GM23248 (cell line): ENCODE results near the gene RNF166. TPM values are rescaled to one million over a fixed set of nuclear protein-coding genes. Genes with fewer than 3 reads are reported as not detected.

Experiments used
- DNase-seq: peaks from one replicate; pipeline ENCODE4 v3.0.0-alpha.2; 2015
- H2AFZ ChIP-seq: fragments of 200-600 bp; sonication (generic); 2 replicates; pipeline ENCODE4 v1.6.1; 2016; ENCODE audit warnings: antibody characterized with exemption
- H3F3A ChIP-seq: fragments of 200-600 bp; sonication (generic); 2 replicates; pipeline ENCODE4 v1.6.1; 2016; ENCODE audit warnings: mild to moderate bottlenecking, antibody characterized with exemption, mixed run types; ENCODE audit not compliant: insufficient read depth
- H3K27ac ChIP-seq: fragments of 200-600 bp; sonication (generic); 2 replicates; pipeline ENCODE4 v1.5.1; 2016; ENCODE audit warnings: mild to moderate bottlenecking
- H3K27me3 ChIP-seq: fragments of 200-600 bp; sonication (generic); replicated peaks from 2 replicates; pipeline ENCODE4 v1.6.1; 2016; ENCODE audit warnings: mild to moderate bottlenecking; ENCODE audit not compliant: insufficient read depth
- H3K36me3 ChIP-seq: fragments of 200-600 bp; sonication (generic); 2 replicates; pipeline ENCODE4 v1.6.1; 2016; ENCODE audit warnings: low read depth, mild to moderate bottlenecking
- H3K4me1 ChIP-seq: fragments of 200-600 bp; sonication (generic); 2 replicates; pipeline ENCODE4 v1.6.1; 2016; ENCODE audit warnings: mild to moderate bottlenecking; ENCODE audit not compliant: insufficient read depth
- H3K4me2 ChIP-seq: fragments of 200-600 bp; sonication (generic); one replicate; pipeline ENCODE4 v1.6.1; 2016; ENCODE audit warnings: mild to moderate bottlenecking; ENCODE audit not compliant: unreplicated experiment
- H3K4me3 ChIP-seq: fragments of 200-600 bp; sonication (generic); 2 replicates; pipeline ENCODE4 v1.5.1; 2016; ENCODE audit warnings: mild to moderate bottlenecking
- H3K79me2 ChIP-seq: fragments of 200-600 bp; sonication (generic); 2 replicates; pipeline ENCODE4 v1.6.1; 2016; ENCODE audit warnings: mild to moderate bottlenecking; ENCODE audit not compliant: insufficient read depth
- H3K9ac ChIP-seq: fragments of 200-600 bp; sonication (generic); 2 replicates; pipeline ENCODE4 v1.6.1; 2016; ENCODE audit warnings: mild to moderate bottlenecking
- H3K9me2 ChIP-seq: fragments of 200-600 bp; sonication (generic); 2 replicates; pipeline ENCODE4 v1.6.1; 2016; ENCODE audit warnings: mixed run types, mild to moderate bottlenecking, moderate library complexity; ENCODE audit not compliant: insufficient read depth
- H3K9me3 ChIP-seq: fragments of 200-600 bp; sonication (generic); one replicate; pipeline ENCODE4 v1.6.1; 2017; ENCODE audit warnings: low read depth
- H4K20me1 ChIP-seq: fragments of 200-600 bp; sonication (generic); 2 replicates; pipeline ENCODE4 v1.6.0; 2016; ENCODE audit not compliant: insufficient read depth
- EZH2 ChIP-seq: fragments of 200-600 bp; sonication (generic); IDR thresholded peaks from 2 replicates; pipeline ENCODE4 v1.6.1; 2018; ENCODE audit warnings: antibody characterized with exemption, mild to moderate bottlenecking; ENCODE audit not compliant: insufficient read depth, poor library complexity, severe bottlenecking
- EZH2phosphoT487 ChIP-seq: fragments of 200-600 bp; sonication (generic); IDR thresholded peaks from 2 replicates; pipeline ENCODE4 v1.6.1; 2018; ENCODE audit warnings: antibody characterized with exemption, moderate library complexity, mild to moderate bottlenecking, low read depth; ENCODE audit not compliant: insufficient read depth
- WGBS, 2 experiments: methylation state at CpG; one replicate each; pipeline ENCODE4 v1.1.6; 2015 to 2017; ENCODE audit warnings: low lambda C conversion rate in 2 of 2, low coverage in 1 of 2; ENCODE audit errors: missing lambda C conversion rate in 2 of 2; 5-methylcytosine and 5-hydroxymethylcytosine counted together
- in situ Hi-C: fragments of 300-500 bp; cut with MboI; formaldehyde crosslinking; loops from 2 replicates; pipeline ENCODE4 v1.15.0; 2020
- polyA plus RNA-seq: library from polyadenylated mRNA; unstranded; fragments of >200 nt; fragmentation: Nextera tagmentation; extraction: Ambion mirVana; gene quantifications from 2 replicates; pipeline ENCODE4 v1.2.1, GENCODE V29; 2016
- total RNA-seq: library from RNA; depleted of rRNA; stranded (reverse); fragments of >200 nt; shearing (Covaris generic); gene quantifications from 2 replicates; pipeline ENCODE4 v1.2.3, GENCODE V29; 2014

Gene RNF166
- total and polyA plus RNA-seq, 2 experiments from 2014 or later: 8.9 to 14.6 TPM

GRCh38 chr16:88676502-88677242, 29.5 kb downstream of the RNF166 start:
- Histone ChIP-seq H2AFZ (no peak overlapping the region), H3K79me2 (no peaks in the 10 kb centered on the region), H3K36me3 (no peaks in the 10 kb centered on the region), H3K9ac (no peak overlapping the region), H3K9me2 (no peaks in the 10 kb centered on the region), H3K4me1 (no peaks in the 10 kb centered on the region), H3K9me3 (no peaks in the 10 kb centered on the region), H3F3A (no peaks in the 10 kb centered on the region), H4K20me1 (no peaks in the 10 kb centered on the region), H3K27me3 (no peaks in the 10 kb centered on the region), H3K4me3 (no peak overlapping the region), H3K27ac (no peak overlapping the region), H3K4me2 (no peak overlapping the region)
- DNase-seq: no peak
- WGBS, 2 experiments: 82 to 86% methylated on average over 21 to 22 of the region's 22 CpGs
- TF ChIP-seq EZH2 (no peak), EZH2phosphoT487 (no peak)
- in situ Hi-C loops: no loop called here

- in situ Hi-C loops: no loop called here
- H4K20me1 ChIP-seq: no peaks in the 10 kb centered on the region
- no peak overlapping the region for H3K4me3 ChIP-seq
- no peak overlapping the region for H3K9ac ChIP-seq
- no peaks in the 10 kb centered on the region for H3K9me3 ChIP-seq
- TF ChIP-seq EZH2phosphoT487 (no peak), EZH2 (no peak)
- H2AFZ ChIP-seq: no peak overlapping the region
- 93 to 96% methylated on average over 19 of the region's 19 CpGs for WGBS, 2 experiments
- H3K27me3 ChIP-seq: no peaks in the 10 kb centered on the region
- H3F3A ChIP-seq: no peaks in the 10 kb centered on the region
- no peak for DNase-seq
- H3K79me2 ChIP-seq: no peaks in the 10 kb centered on the region
- no peaks in the 10 kb centered on the region for H3K9me2 ChIP-seq
- H3K36me3 ChIP-seq: no peaks in the 10 kb centered on the region
- H3K4me1 ChIP-seq: no peaks in the 10 kb centered on the region
- no peak overlapping the region for H3K4me2 ChIP-seq
- no peak overlapping the region for H3K27ac ChIP-seq
These were observed 32.4 kb downstream of the RNF166 start for GRCh38 chr16:88673716-88674379.

DNA sequence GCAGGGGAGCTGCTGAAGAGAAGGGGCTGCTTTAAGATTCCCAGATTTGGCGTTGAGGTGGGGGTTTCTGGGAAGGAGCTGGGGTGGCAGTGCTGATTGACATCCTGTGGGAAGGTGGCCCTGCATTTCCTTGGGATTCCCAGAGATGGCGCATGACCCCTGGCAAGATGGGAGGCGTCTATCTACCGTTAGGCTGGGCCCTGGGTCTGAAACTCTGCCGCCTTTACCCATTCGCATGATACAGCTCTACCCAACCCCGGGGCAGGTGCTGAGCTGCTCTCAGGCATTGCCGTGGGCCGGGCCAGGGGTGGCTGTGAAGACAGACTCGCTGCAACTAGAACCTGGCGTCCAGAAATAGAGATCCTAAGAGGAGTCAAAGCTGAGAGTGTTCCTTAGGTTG, 33.4 kb downstream of the RNF166 start:
- H3K9ac ChIP-seq: no peak overlapping the region
- no peaks in the 10 kb centered on the region for H4K20me1 ChIP-seq
- no peaks in the 10 kb centered on the region for H3K9me2 ChIP-seq
- H3K4me1 ChIP-seq: no peaks in the 10 kb centered on the region
- H3K36me3 ChIP-seq: no peaks in the 10 kb centered on the region
- no peaks in the 10 kb centered on the region for H3K27me3 ChIP-seq
- H3K4me3 ChIP-seq: no peak overlapping the region
- H3K9me3 ChIP-seq: no peaks in the 10 kb centered on the region
- in situ Hi-C loops: no loop called here
- H3K79me2 ChIP-seq: no peaks in the 10 kb centered on the region
- no peak overlapping the region for H2AFZ ChIP-seq
- H3F3A ChIP-seq: no peaks in the 10 kb centered on the region
- no peak overlapping the region for H3K4me2 ChIP-seq
- WGBS, 2 experiments: 82 to 92% methylated on average over 9 to 11 of the region's 11 CpGs
- TF ChIP-seq EZH2 (no peak), EZH2phosphoT487 (no peak)
- DNase-seq: no peak
- no peak overlapping the region for H3K27ac ChIP-seq

DNA sequence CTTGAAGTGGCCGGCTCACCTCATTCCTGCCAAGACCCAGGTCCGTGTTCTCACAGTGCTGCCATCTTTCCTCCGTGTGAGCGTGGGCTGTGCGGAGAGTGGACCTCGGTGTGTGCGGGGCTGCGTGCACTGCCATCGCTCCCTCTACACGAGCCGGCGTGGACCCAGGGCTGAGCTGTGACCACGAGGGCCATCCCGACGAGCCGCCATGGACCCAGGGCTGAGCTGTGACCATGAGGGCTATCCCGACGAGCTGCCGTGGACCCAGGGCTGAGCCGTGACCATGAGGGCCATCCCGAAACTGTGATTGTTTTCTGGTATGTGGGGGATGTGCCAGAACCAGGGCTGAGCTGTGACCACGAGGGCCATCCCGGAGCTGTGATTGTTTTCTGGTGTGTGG, 34.4 kb downstream of the RNF166 start:
- H3K79me2 ChIP-seq: no peaks in the 10 kb centered on the region
- H2AFZ ChIP-seq: no peak overlapping the region
- H3F3A ChIP-seq: no peaks in the 10 kb centered on the region
- no peak overlapping the region for H3K4me2 ChIP-seq
- no peak overlapping the region for H3K27ac ChIP-seq
- no peak overlapping the region for H3K9ac ChIP-seq
- in situ Hi-C loops: no loop called here
- WGBS, 2 experiments: 92 to 94% methylated on average over 23 of the region's 23 CpGs
- TF ChIP-seq EZH2phosphoT487 (no peak), EZH2 (no peak)
- no peaks in the 10 kb centered on the region for H3K4me1 ChIP-seq
- H3K9me3 ChIP-seq: no peaks in the 10 kb centered on the region
- no peaks in the 10 kb centered on the region for H3K36me3 ChIP-seq
- H4K20me1 ChIP-seq: no peaks in the 10 kb centered on the region
- no peaks in the 10 kb centered on the region for H3K9me2 ChIP-seq
- H3K4me3 ChIP-seq: no peak overlapping the region
- DNase-seq: no peak
- no peaks in the 10 kb centered on the region for H3K27me3 ChIP-seq
